ENCODE data around the gene HTRA3.

GRCh38 chr4:8296491-8296890 is 26.9 kb downstream of the HTRA3 start:
- TF ChIP-seq CTCF (IDR thresholded peaks at IDR 0.05) (no peak), POLR2A (IDR thresholded peaks at IDR 0.05) (no peak)

Measured in lower leg skin (tissue), 3 donors.